ENCODE results near the gene DDX43. TPM values are rescaled to one million over a fixed set of nuclear protein-coding genes. Genes with fewer than 3 reads are reported as not detected.

The DDX43 gene
- total RNA-seq (under 1 TPM; 0.14 to 0.75 TPM), polyA plus RNA-seq (under 1 TPM; 0.13 to 0.31 TPM)

DNA sequence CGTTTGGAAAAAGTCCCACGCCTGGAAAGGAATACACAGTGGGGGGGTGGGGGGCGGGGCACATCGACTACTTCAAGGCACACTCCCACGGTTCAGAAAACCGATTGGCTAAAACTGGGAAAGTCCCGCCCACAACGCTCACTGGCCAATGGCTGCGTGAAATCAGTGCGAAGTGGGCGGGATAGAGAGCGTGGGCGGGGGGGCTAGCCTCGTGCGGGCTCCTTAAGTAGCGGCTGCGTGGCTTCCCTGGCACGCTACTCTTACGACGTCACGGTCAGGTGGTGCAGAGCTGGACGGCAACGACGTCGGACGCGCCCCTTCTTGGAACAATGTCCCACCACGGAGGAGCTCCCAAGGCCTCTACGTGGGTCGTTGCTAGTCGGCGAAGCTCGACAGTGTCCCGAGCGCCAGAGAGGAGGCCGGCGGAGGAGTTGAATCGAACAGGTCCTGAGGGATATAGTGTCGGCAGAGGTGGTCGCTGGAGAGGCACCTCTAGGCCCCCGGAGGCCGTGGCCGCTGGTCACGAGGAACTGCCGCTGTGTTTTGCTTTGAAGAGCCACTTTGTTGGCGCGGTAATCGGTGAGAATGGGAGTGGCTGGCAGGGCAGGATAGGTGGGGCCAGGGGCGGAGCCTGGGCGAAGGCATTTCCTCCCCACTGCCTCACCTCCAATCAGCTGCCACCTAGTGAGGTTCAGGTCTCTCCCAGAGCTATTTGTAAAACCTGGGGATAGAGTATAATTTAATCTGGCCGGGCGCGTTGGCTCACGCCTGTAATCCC, at the start of gene DDX43:
TSS of gene DDX43 (plus strand) at position 252 of the 778 bp plus-strand sequence. CDS start at position 330, 78 bp downstream.
- Histone ChIP-seq H3K4me3 (ENCODE audit: low read depth in 1 of 3, low read length in 3 of 3) (peak within 1 kb of the TSS; percentile 22 to 40 (median 26)), H3K9me3 (ENCODE audit: control insufficient read depth in 4 of 4, low read length in 3 of 4) (peaks cover 0 to 3% (median 0%) of the 10 kb centered on the region in 4 donors), H3K27ac (ENCODE audit: low read depth in 1 of 2, low read length in 2 of 2) (no peak within 1 kb of the TSS), H3K36me3 (ENCODE audit: control insufficient read depth in 4 of 4, insufficient read depth in 3 of 4, low read depth in 1 of 4, low read length in 3 of 4) (no peaks in the 10 kb centered on the region), H3K27me3 (ENCODE audit: control insufficient read depth in 4 of 4, insufficient read depth in 4 of 4, low read length in 3 of 4) (no peaks in the 10 kb centered on the region), H3K4me1 (ENCODE audit: control insufficient read depth in 4 of 4, insufficient read depth in 4 of 4, low read length in 3 of 4) (no peaks in the 10 kb centered on the region), H3K9ac (ENCODE audit: low read depth in 1 of 2, low read length in 2 of 2) (no peak within 1 kb of the TSS)
- TF ChIP-seq HNF4A (conservative IDR thresholded peaks at IDR 0.05) (no peak), NR2F2 (IDR thresholded peaks at IDR 0.05) (no peak), RXRA (IDR thresholded peaks at IDR 0.05) (no peak), FOXA1 (IDR thresholded peaks at IDR 0.05) (no peak), RAD21 (IDR thresholded peaks at IDR 0.05) (no peak), CTCF (IDR thresholded peaks at IDR 0.05; ENCODE audit: low read depth, low read length, missing input control) (no peak), EGR1 (IDR thresholded peaks at IDR 0.05; ENCODE audit: low read depth in 2 of 2) (no peak), GABPA (IDR thresholded peaks at IDR 0.05 in 1 of 2, conservative IDR thresholded peaks at IDR 0.05 in 1 of 2) (no peak), HNF4G (IDR thresholded peaks at IDR 0.05) (no peak), SP1 (IDR thresholded peaks at IDR 0.05) (no peak), FOXA2 (IDR thresholded peaks at IDR 0.05) (no peak), TAF1 (conservative IDR thresholded peaks at IDR 0.05) (no peak), YY1 (IDR thresholded peaks at IDR 0.05) (no peak)
- DNase-seq (ENCODE audit: low spot score): peak; percentile 36
- 71% methylated on average over 54 of the region's 54 CpGs for WGBS

GRCh38 chr6:73348550-73349204, 46.0 kb upstream of the DDX43 start:
- no peak overlapping the region for H3K9ac ChIP-seq (ENCODE audit: low read depth in 1 of 2, low read length in 2 of 2)
- H3K4me1 ChIP-seq (ENCODE audit: control insufficient read depth in 4 of 4, insufficient read depth in 4 of 4, low read length in 3 of 4): no peaks in the 10 kb centered on the region
- WGBS: 47% methylated on average over 33 of the region's 33 CpGs
- no peaks in the 10 kb centered on the region for H3K36me3 ChIP-seq (ENCODE audit: control insufficient read depth in 4 of 4, insufficient read depth in 3 of 4, low read depth in 1 of 4, low read length in 3 of 4)
- TF ChIP-seq YY1 (IDR thresholded peaks at IDR 0.05) (no peak), FOXA1 (IDR thresholded peaks at IDR 0.05) (no peak), ZBTB33 (IDR thresholded peaks at IDR 0.05) (no peak), RXRA (IDR thresholded peaks at IDR 0.05) (no peak), REST (IDR thresholded peaks at IDR 0.05) (no peak), JUND (IDR thresholded peaks at IDR 0.05) (no peak), TAF1 (conservative IDR thresholded peaks at IDR 0.05) (no peak), GABPA (IDR thresholded peaks at IDR 0.05 in 1 of 2, conservative IDR thresholded peaks at IDR 0.05 in 1 of 2) (no peak), NR2F2 (IDR thresholded peaks at IDR 0.05) (no peak)
- H3K27ac ChIP-seq (ENCODE audit: low read depth in 1 of 2, low read length in 2 of 2): no peak overlapping the region
- H3K27me3 ChIP-seq (ENCODE audit: control insufficient read depth in 4 of 4, insufficient read depth in 4 of 4, low read length in 3 of 4): peaks cover 0 to 12% (median 2%) of the 10 kb centered on the region in 4 donors
- H3K4me3 ChIP-seq (ENCODE audit: low read depth in 1 of 3, low read length in 3 of 3): no peak overlapping the region
- DNase-seq (ENCODE audit: low spot score): no peak
- H3K9me3 ChIP-seq (ENCODE audit: control insufficient read depth in 4 of 4, low read length in 3 of 4): no peaks in the 10 kb centered on the region

All from liver (tissue), 9 donors.